ENCODE measurements around the gene PARVA.

GRCh38 chr11:12459374-12459773, 82.0 kb downstream of the PARVA start:
- TF ChIP-seq GATA2 (IDR thresholded peaks at IDR 0.05; ENCODE audit: low read depth, low read length) (no peak), GATA3 (IDR thresholded peaks at IDR 0.05; ENCODE audit: low read depth, low read length) (no peak)
